ENCODE measurements around the gene ZFAND3. TPM values are rescaled to one million over a fixed set of nuclear protein-coding genes. Genes with fewer than 3 reads are reported as not detected.
A peak's percentile ranks its signal among the peaks of the same experiment; 100 is the strongest.

The ZFAND3 gene
- total RNA-seq, 1 donor from 2014 or later: 131 TPM

- Histone ChIP-seq H4K20me1 (ENCODE audit: insufficient read depth, low read length) (peaks cover 84% of the 10 kb centered on the region), H2AFZ (ENCODE audit: low read depth, low read length) (no peak overlapping the region), H3K79me2 (ENCODE audit: insufficient read depth, low read length) (peaks cover 33% of the 10 kb centered on the region)
Measured at GRCh38 chr6:38148606-38149005, 329.1 kb downstream of the ZFAND3 start.

GRCh38 chr6:38149531-38149930 is 330.0 kb downstream of the ZFAND3 start:
- FAIRE-seq: no peak

More at GRCh38 chr6:38148606-38149005, 329.1 kb downstream of the ZFAND3 start:
- H3K4me1 ChIP-seq (ENCODE audit: insufficient read depth, low read length): peaks cover 6% of the 10 kb centered on the region
- no peak overlapping the region for H3K9ac ChIP-seq (ENCODE audit: low read length)
- no peaks in the 10 kb centered on the region for H3K27me3 ChIP-seq (ENCODE audit: insufficient read depth, low read length)
- no peak overlapping the region for H3K4me2 ChIP-seq (ENCODE audit: low read length)
- DNase-seq (ENCODE audit: low read depth) (no peak), FAIRE-seq (no peak)
- Mint-ChIP-seq H3K36me3 (ENCODE audit: low read depth, unreplicated experiment) (peaks cover 34% of the 10 kb centered on the region), H3K4me3 (ENCODE audit: unreplicated experiment) (no peak overlapping the region), H3K27ac (ENCODE audit: unreplicated experiment) (peak overlapping the region; percentile 44), H3K4me1 (ENCODE audit: low read depth, unreplicated experiment) (peaks cover 37% of the 10 kb centered on the region), H3K9me3 (ENCODE audit: unreplicated experiment) (no peaks in the 10 kb centered on the region), H3K27me3 (ENCODE audit: low read depth, unreplicated experiment) (no peaks in the 10 kb centered on the region)
- H3K4me3 ChIP-seq (ENCODE audit: insufficient read depth, low read depth, low read length): no peak overlapping the region
- H3K36me3 ChIP-seq (ENCODE audit: insufficient read depth, low read length): no peaks in the 10 kb centered on the region
- TF ChIP-seq CTCF (IDR thresholded peaks at IDR 0.05; ENCODE audit: insufficient read depth, low read depth, low read length) (no peak), EZH2 (IDR thresholded peaks at IDR 0.05; ENCODE audit: insufficient read depth, low read length) (no peak)
- H3K27ac ChIP-seq (ENCODE audit: low read depth, low read length): no peak overlapping the region
- no peaks in the 10 kb centered on the region for H3K9me3 ChIP-seq (ENCODE audit: insufficient read depth, low read depth, low read length)

GRCh38 chr6:38150021-38150420 is 330.5 kb downstream of the ZFAND3 start:
- H3K4me1 Mint-ChIP-seq (ENCODE audit: low read depth, unreplicated experiment): peaks cover 39% of the 10 kb centered on the region
- no peak overlapping the region for H3K27ac ChIP-seq (ENCODE audit: low read depth, low read length)
- H3K36me3 ChIP-seq (ENCODE audit: insufficient read depth, low read length): no peaks in the 10 kb centered on the region
- no peaks in the 10 kb centered on the region for H3K9me3 Mint-ChIP-seq (ENCODE audit: unreplicated experiment)
- H3K36me3 Mint-ChIP-seq (ENCODE audit: low read depth, unreplicated experiment): peaks cover 35% of the 10 kb centered on the region
- H3K27me3 ChIP-seq (ENCODE audit: insufficient read depth, low read length): no peaks in the 10 kb centered on the region
- no peak overlapping the region for H3K4me3 ChIP-seq (ENCODE audit: insufficient read depth, low read depth, low read length)
- FAIRE-seq: no peak
- H3K27me3 Mint-ChIP-seq (ENCODE audit: low read depth, unreplicated experiment): no peaks in the 10 kb centered on the region
- H3K9ac ChIP-seq (ENCODE audit: low read length): no peak overlapping the region
- H3K9me3 ChIP-seq (ENCODE audit: insufficient read depth, low read depth, low read length): no peaks in the 10 kb centered on the region
- TF ChIP-seq CTCF (IDR thresholded peaks at IDR 0.05; ENCODE audit: insufficient read depth, low read depth, low read length) (no peak), EZH2 (IDR thresholded peaks at IDR 0.05; ENCODE audit: insufficient read depth, low read length) (no peak)
- H3K4me3 Mint-ChIP-seq (ENCODE audit: unreplicated experiment): no peak overlapping the region
- H4K20me1 ChIP-seq (ENCODE audit: insufficient read depth, low read length): peaks cover 78% of the 10 kb centered on the region
- peaks cover 6% of the 10 kb centered on the region for H3K4me1 ChIP-seq (ENCODE audit: insufficient read depth, low read length)
- H3K79me2 ChIP-seq (ENCODE audit: insufficient read depth, low read length): peaks cover 32% of the 10 kb centered on the region
- no peak overlapping the region for H3K4me2 ChIP-seq (ENCODE audit: low read length)
- DNase-seq (ENCODE audit: low read depth): no peak
- H2AFZ ChIP-seq (ENCODE audit: low read depth, low read length): no peak overlapping the region
- no peak overlapping the region for H3K27ac Mint-ChIP-seq (ENCODE audit: unreplicated experiment)

More at GRCh38 chr6:38149531-38149930, 330.0 kb downstream of the ZFAND3 start:
- Mint-ChIP-seq H3K36me3 (ENCODE audit: low read depth, unreplicated experiment) (peaks cover 34% of the 10 kb centered on the region), H3K27ac (ENCODE audit: unreplicated experiment) (no peak overlapping the region), H3K27me3 (ENCODE audit: low read depth, unreplicated experiment) (no peaks in the 10 kb centered on the region), H3K4me3 (ENCODE audit: unreplicated experiment) (no peak overlapping the region), H3K4me1 (ENCODE audit: low read depth, unreplicated experiment) (peaks cover 39% of the 10 kb centered on the region), H3K9me3 (ENCODE audit: unreplicated experiment) (no peaks in the 10 kb centered on the region)
- H4K20me1 ChIP-seq (ENCODE audit: insufficient read depth, low read length): peaks cover 78% of the 10 kb centered on the region
- H3K9ac ChIP-seq (ENCODE audit: low read length): no peak overlapping the region
- no peak overlapping the region for H2AFZ ChIP-seq (ENCODE audit: low read depth, low read length)
- H3K36me3 ChIP-seq (ENCODE audit: insufficient read depth, low read length): no peaks in the 10 kb centered on the region
- no peak overlapping the region for H3K4me2 ChIP-seq (ENCODE audit: low read length)
- peaks cover 6% of the 10 kb centered on the region for H3K4me1 ChIP-seq (ENCODE audit: insufficient read depth, low read length)
- no peak overlapping the region for H3K27ac ChIP-seq (ENCODE audit: low read depth, low read length)
- H3K27me3 ChIP-seq (ENCODE audit: insufficient read depth, low read length): no peaks in the 10 kb centered on the region
- DNase-seq (ENCODE audit: low read depth): peak; percentile 35
- H3K4me3 ChIP-seq (ENCODE audit: insufficient read depth, low read depth, low read length): no peak overlapping the region
- H3K79me2 ChIP-seq (ENCODE audit: insufficient read depth, low read length): peaks cover 32% of the 10 kb centered on the region
- H3K9me3 ChIP-seq (ENCODE audit: insufficient read depth, low read depth, low read length): no peaks in the 10 kb centered on the region
- TF ChIP-seq EZH2 (IDR thresholded peaks at IDR 0.05; ENCODE audit: insufficient read depth, low read length): no peak

Measured in astrocyte (in vitro differentiated cells and primary cell).